Keratinocyte (primary cell): ENCODE results near the gene FMNL2. TPM values are rescaled to one million over a fixed set of nuclear protein-coding genes. Genes with fewer than 3 reads are reported as not detected.

ENCODE experiments used
- DNase-seq: peaks from one replicate; pipeline ENCODE4 v3.0.0-alpha.2; 2011; ENCODE audit warnings: low read depth, missing footprints, low spot score
- FAIRE-seq: peaks from 2 replicates; lab custom pipeline; 2011; peaks lifted over from hg19 to GRCh38; lab: Jason Lieb, UNC
- H2AFZ ChIP-seq: 2 replicates; pipeline ENCODE4 v1.6.0; 2012; ENCODE audit warnings: low read length, control low read depth, inconsistent platforms; ENCODE audit not compliant: control insufficient read depth
- H3K27ac ChIP-seq: 2 replicates; pipeline ENCODE4 v1.5.1; 2011; ENCODE audit warnings: low read length; ENCODE audit not compliant: control insufficient read depth, insufficient read depth
- H3K27me3 ChIP-seq: 3 replicates; pipeline ENCODE4 v1.6.0; 2011; ENCODE audit warnings: low read length; ENCODE audit not compliant: control insufficient read depth, insufficient read depth; ENCODE audit errors: extremely low read depth
- H3K36me3 ChIP-seq, 2 experiments: 2 replicates in 1 of 2; 3 replicates in 1 of 2; pipeline ENCODE4 v1.5.1; 2011; ENCODE audit warnings: low read length in 2 of 2, mild to moderate bottlenecking in 1 of 2; ENCODE audit not compliant: control insufficient read depth in 2 of 2, insufficient read depth in 2 of 2; ENCODE audit errors: extremely low read depth in 1 of 2
- H3K4me1 ChIP-seq: 3 replicates; pipeline ENCODE4 v1.5.1; 2011; ENCODE audit warnings: low read length; ENCODE audit not compliant: control insufficient read depth, insufficient read depth; ENCODE audit errors: extremely low read depth
- H3K4me2 ChIP-seq: 3 replicates; pipeline ENCODE4 v1.6.0; 2011; ENCODE audit warnings: low read depth, low read length; ENCODE audit not compliant: control insufficient read depth, insufficient read depth; ENCODE audit errors: extremely low read depth
- H3K4me3 ChIP-seq, 3 experiments: fragments of 200-600 bp in 1 of 3; sonication (generic) in 1 of 3; 2 replicates in 2 of 3; 3 replicates in 1 of 3; pipeline ENCODE4 v1.5.1; 2011 to 2016; ENCODE audit warnings: low read length in 3 of 3, mild to moderate bottlenecking in 3 of 3, control low read depth in 2 of 3, inconsistent platforms in 1 of 3, low read depth in 1 of 3, mixed read lengths in 1 of 3, mixed run types in 1 of 3, moderate library complexity in 1 of 3; ENCODE audit not compliant: control insufficient read depth in 2 of 3, insufficient read depth in 2 of 3; ENCODE audit errors: extremely low read depth in 1 of 3
- H3K79me2 ChIP-seq: 2 replicates; pipeline ENCODE4 v1.6.0; 2012; ENCODE audit warnings: low read length; ENCODE audit not compliant: control insufficient read depth, insufficient read depth
- H3K9ac ChIP-seq: 3 replicates; pipeline ENCODE4 v1.6.0; 2011; ENCODE audit warnings: low read length; ENCODE audit not compliant: control insufficient read depth, insufficient read depth; ENCODE audit errors: extremely low read depth
- H3K9me1 ChIP-seq: 3 replicates; pipeline ENCODE4 v1.6.0; 2011; ENCODE audit warnings: low read length; ENCODE audit not compliant: control insufficient read depth, insufficient read depth; ENCODE audit errors: extremely low read depth
- H3K9me3 ChIP-seq: 2 replicates; pipeline ENCODE4 v1.5.1; 2012; ENCODE audit warnings: low read depth, low read length; ENCODE audit not compliant: control insufficient read depth
- H4K20me1 ChIP-seq: 3 replicates; pipeline ENCODE4 v1.6.0; 2011; ENCODE audit warnings: low read length; ENCODE audit not compliant: control insufficient read depth, insufficient read depth; ENCODE audit errors: extremely low read depth
- EZH2 ChIP-seq: IDR thresholded peaks from one replicate; pipeline ENCODE4 v1.6.1; 2012; ENCODE audit warnings: inconsistent platforms, mild to moderate bottlenecking, low read length, moderate library complexity
- dilution Hi-C: fragments of 300-500 bp; cut with MboI; formaldehyde crosslinking; loops from one replicate; pipeline ENCODE4 v1.7.0; 2020; ENCODE audit warnings: low sequenced_read_pairs; ENCODE audit not compliant: extremely low pct_ligation_motif_present
- polyA plus RNA-seq, 5 experiments: library from polyadenylated mRNA; depleted of rRNA in 3 of 5; stranded (reverse) in 3 of 5; stranded (forward) in 1 of 5; unstranded in 1 of 5; fragments of >200 nt; gene quantifications; 1 replicate in 1 of 5; 2 replicates in 3 of 5; 3 replicates in 1 of 5; pipeline versions ENCODE4 v1.2.1 to v1.2.3, GENCODE V29; 2011 to 2012; ENCODE audit warnings: missing spikeins in 2 of 5, low read depth in 1 of 5, low replicate concordance in 1 of 5
- TF ChIP-seq, protein P1 (sequence below), 3 experiments: IDR thresholded peaks in 1 of 3; conservative IDR thresholded peaks in 1 of 3; optimal IDR thresholded peaks in 1 of 3; 2 replicates in 2 of 3; 3 replicates in 1 of 3; pipeline versions ENCODE3 to v1.5.1; 2011; ENCODE audit warnings: low read length in 3 of 3, mild to moderate bottlenecking in 3 of 3, moderate library complexity in 2 of 3, control low read depth in 1 of 3, inconsistent platforms in 1 of 3; ENCODE audit not compliant: insufficient read depth in 2 of 3; ENCODE audit errors: extremely low read depth in 1 of 3

The FMNL2 gene
- polyA plus RNA-seq, 1 donor (not counting 4 experiments of a cell fraction or from before 2014, with no cell fraction given) = 62.7 TPM

DNA sequence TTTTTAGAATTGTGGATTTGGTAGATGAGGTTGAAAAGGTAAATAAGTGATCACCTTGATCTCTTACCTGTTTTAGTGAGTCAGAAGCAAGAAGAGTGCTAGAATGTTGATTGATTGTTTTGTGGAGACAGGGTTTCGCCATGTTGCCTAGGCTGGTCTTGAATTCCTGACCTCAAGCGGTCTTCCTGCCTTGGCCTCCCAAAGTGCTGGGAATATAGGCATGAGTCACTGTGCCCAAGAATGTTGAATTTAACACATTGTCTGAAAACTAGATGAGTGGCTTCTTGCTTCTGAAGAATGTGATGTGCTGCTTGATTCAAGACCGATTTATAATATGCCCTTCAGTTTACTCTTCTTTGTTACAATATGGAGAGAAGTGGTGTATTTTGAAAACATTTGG lies 121.3 kb downstream of the FMNL2 start:
- dilution Hi-C loops = no loop called here
- H3K4me1 ChIP-seq = peaks cover 11% of the 10 kb centered on the region
- H3K4me2 ChIP-seq = peak overlapping the region; percentile 16
- H3K9me3 ChIP-seq = no peaks in the 10 kb centered on the region
- DNase-seq (peak; percentile 46), FAIRE-seq (peak; percentile 67)
- no peak overlapping the region for H3K27ac ChIP-seq
- no peak overlapping the region for H3K4me3 ChIP-seq
- TF ChIP-seq, protein P1, sequence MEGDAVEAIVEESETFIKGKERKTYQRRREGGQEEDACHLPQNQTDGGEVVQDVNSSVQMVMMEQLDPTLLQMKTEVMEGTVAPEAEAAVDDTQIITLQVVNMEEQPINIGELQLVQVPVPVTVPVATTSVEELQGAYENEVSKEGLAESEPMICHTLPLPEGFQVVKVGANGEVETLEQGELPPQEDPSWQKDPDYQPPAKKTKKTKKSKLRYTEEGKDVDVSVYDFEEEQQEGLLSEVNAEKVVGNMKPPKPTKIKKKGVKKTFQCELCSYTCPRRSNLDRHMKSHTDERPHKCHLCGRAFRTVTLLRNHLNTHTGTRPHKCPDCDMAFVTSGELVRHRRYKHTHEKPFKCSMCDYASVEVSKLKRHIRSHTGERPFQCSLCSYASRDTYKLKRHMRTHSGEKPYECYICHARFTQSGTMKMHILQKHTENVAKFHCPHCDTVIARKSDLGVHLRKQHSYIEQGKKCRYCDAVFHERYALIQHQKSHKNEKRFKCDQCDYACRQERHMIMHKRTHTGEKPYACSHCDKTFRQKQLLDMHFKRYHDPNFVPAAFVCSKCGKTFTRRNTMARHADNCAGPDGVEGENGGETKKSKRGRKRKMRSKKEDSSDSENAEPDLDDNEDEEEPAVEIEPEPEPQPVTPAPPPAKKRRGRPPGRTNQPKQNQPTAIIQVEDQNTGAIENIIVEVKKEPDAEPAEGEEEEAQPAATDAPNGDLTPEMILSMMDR (optimal IDR thresholded peaks at IDR 0.05 in 1 of 3, IDR thresholded peaks at IDR 0.05 in 1 of 3, conservative IDR thresholded peaks at IDR 0.05 in 1 of 3; ENCODE audit: extremely low read depth in 1 of 3, insufficient read depth in 2 of 3, low read length in 3 of 3) = no peak
- no peak for TF ChIP-seq EZH2
- H3K36me3 ChIP-seq = peaks cover 0 to 3% of the 10 kb centered on the region in 2 experiments
- no peak overlapping the region for H2AFZ ChIP-seq
- no peak overlapping the region for H3K9ac ChIP-seq
- H3K9me1 ChIP-seq = no peaks in the 10 kb centered on the region
- peaks cover 79% of the 10 kb centered on the region for H3K79me2 ChIP-seq
- no peaks in the 10 kb centered on the region for H3K27me3 ChIP-seq
- no peaks in the 10 kb centered on the region for H4K20me1 ChIP-seq

GRCh38 chr2:152458441-152458940 lies 123.5 kb downstream of the FMNL2 start:
- FAIRE-seq (no peak), DNase-seq (no peak)
- H3K36me3 ChIP-seq = no peaks in the 10 kb centered on the region
- H3K4me3 ChIP-seq = no peak overlapping the region
- dilution Hi-C loops = no loop called here
- H3K27me3 ChIP-seq = no peaks in the 10 kb centered on the region
- no peak overlapping the region for H2AFZ ChIP-seq
- H3K79me2 ChIP-seq = peaks cover 78% of the 10 kb centered on the region
- H3K4me2 ChIP-seq = no peak overlapping the region
- TF ChIP-seq, protein P1 (optimal IDR thresholded peaks at IDR 0.05 in 1 of 3, IDR thresholded peaks at IDR 0.05 in 1 of 3, conservative IDR thresholded peaks at IDR 0.05 in 1 of 3; ENCODE audit: extremely low read depth in 1 of 3, insufficient read depth in 2 of 3, low read length in 3 of 3) = no peak
- TF ChIP-seq EZH2 = no peak
- H3K9me3 ChIP-seq = no peaks in the 10 kb centered on the region
- H3K9me1 ChIP-seq = no peaks in the 10 kb centered on the region
- no peak overlapping the region for H3K27ac ChIP-seq
- no peak overlapping the region for H3K9ac ChIP-seq
- H3K4me1 ChIP-seq = peaks cover 11% of the 10 kb centered on the region
- H4K20me1 ChIP-seq = no peaks in the 10 kb centered on the region
